ENCODE data around the gene MAPT. TPM values are rescaled to one million over a fixed set of nuclear protein-coding genes. Genes with fewer than 3 reads are reported as not detected.

The MAPT gene
- total and polyA plus RNA-seq, 2 of the 13 experiments (the other 11 are each of a cell fraction or from before 2014, with no cell fraction given): 2.1 to 2.8 TPM

Small RNA genes lying within 50 kb of the gene (small RNA-seq; reads per million reads assigned to genes)
- 0 reads per million in 3 experiments for gene RF00017 (ENCODE audit: insufficient read depth in 2 of 3, insufficient read length in 3 of 3, low read depth in 2 of 3, low replicate concordance in 1 of 3)

Other genes starting within 250 kb of the MAPT start
- not detected in 2 replicates for gene CRHR1, start 110.2 kb upstream of the MAPT start, total RNA-seq (2016; rRNA removed; fragmentation: Illumina TruSeq; extraction: Trizol)
- not detected in 2 replicates for gene CRHR1, start 110.2 kb upstream of the MAPT start, polyA plus RNA-seq (2011; rRNA removed)
- gene SPPL2C, start 49.7 kb upstream of the MAPT start, total RNA-seq (2016; rRNA removed; fragmentation: Illumina TruSeq; extraction: Trizol): not detected in 2 replicates
- gene SPPL2C, start 49.7 kb upstream of the MAPT start, polyA plus RNA-seq (2011; rRNA removed): not detected in 2 replicates
- gene STH, start 104.7 kb downstream of the MAPT start, total RNA-seq (2016; rRNA removed; fragmentation: Illumina TruSeq; extraction: Trizol): not detected in 2 replicates
- 0.37 TPM in 1 of 2 replicates, not detected in the other for gene STH, start 104.7 kb downstream of the MAPT start, polyA plus RNA-seq (2011; rRNA removed)

Data from HepG2 (cell line).